Nasal cavity respiratory epithelium epithelial cell of viscerocranial mucosa (primary cell): ENCODE results near the gene LCN15. TPM values are rescaled to one million over a fixed set of nuclear protein-coding genes. Genes with fewer than 3 reads are reported as not detected.

Experiments used
- total RNA-seq: library from RNA; depleted of rRNA; stranded (reverse); fragments of >200 nt; gene quantifications from 2 replicates; pipeline ENCODE4 v1.2.3, GENCODE V29; 2014

LCN15 gene, protein sequence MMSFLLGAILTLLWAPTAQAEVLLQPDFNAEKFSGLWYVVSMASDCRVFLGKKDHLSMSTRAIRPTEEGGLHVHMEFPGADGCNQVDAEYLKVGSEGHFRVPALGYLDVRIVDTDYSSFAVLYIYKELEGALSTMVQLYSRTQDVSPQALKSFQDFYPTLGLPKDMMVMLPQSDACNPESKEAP
- not detected in 2 replicates for total RNA-seq

DNA sequence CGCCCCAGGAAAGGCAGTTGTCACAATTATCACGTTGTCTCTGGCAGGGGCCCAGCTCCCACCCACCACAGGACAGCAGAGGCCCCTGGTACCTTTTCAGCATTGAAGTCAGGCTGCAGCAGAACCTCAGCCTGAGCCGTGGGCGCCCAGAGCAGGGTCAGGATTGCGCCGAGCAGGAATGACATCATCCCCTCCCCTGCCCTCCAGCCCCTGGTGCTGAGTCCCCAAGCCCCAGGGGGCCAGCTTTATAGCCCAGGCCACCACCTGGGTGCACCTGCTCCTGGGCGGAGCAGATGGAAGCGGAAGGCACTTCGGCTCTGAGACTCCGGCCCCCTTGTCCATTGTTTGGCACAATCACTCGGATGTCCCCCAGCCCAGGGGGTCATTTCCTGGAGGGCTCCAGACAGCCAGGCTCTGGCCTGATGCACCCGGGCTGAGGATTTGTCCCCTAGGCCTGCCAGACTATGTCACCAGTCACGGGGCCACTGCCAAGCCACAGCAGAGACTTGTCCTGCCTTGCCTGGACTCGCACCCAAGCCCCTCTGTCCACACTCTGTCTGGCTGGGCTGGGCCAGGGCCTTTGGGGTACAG is at the start of gene LCN15:
Gene LCN15 (minus strand): TSS at position 218 of the 591 bp plus-strand sequence. CDS start 30 bp downstream, at position 188.

DNA sequence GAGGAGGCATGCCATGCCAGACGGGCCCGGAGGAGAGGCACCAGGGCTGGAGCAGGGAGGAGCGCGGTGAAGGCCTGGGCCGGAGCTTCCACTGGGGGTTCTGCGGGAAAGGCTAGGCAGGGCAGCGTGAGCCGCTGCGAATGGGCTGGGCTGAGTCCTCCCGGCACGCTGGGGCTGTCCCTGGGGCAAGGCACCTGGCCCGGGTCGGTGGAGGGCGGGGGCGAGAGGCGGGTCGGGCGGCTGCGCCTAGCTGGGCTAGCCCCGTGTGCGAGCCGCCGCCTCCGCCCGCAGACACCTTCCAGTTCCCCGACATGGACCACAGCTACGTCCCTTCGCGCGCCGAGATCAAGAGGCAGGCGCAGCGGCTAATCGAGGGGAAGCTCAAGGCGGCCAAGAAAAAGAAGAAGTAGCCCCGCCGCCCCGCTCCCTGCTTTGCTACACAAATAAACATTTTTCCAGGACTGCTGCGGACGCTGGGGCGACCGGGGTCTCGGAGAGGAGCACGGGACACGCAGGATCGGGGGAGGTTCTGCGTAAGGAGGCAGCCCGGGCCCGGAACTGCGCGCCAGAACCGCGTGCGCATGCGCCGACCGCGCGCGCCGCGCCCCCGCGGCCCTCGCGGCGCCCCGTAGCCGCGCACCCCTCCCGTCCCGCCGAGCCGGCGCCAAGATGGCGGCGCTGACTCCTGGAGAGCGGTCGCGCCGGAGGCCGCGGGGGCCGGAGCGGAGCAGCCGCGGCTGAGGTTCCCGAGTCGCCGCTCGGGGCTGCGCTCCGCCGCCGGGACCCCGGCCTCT is 43.2 kb upstream of the LCN15 start, which contains the start of gene RABL6:
Gene RABL6 (plus strand): TSS at position 668 of the 794 bp plus-strand sequence. CDS start 249 bp downstream, outside the sequence.

DNA sequence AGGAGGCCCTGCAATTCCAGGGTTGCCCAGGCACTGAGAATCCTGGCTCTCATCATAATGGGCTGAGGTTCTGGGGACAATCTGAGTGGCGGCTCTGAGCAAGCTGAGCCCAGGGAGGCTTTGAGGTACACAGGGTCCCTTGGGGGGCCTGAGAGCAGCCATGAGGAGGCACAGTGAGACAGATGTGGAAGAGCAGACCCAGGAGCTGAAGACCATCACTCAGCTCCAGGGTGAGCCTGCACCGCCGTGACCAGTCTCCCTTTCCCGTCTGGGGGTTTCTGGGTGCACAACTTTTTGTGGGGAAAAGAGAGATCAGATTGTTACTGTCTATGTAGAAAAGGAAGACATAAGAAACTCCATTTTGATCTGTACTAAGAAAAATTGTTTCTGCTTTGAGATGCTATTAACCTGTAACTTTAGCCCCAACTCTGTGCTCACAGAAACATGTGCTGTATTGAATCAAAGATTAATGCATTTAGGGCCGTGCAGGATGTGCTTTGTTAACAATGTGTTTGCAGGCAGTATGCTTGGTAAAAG is 32.0 kb upstream of the LCN15 start, which contains the start of gene CCDC183:
Gene CCDC183 (plus strand): TSS at position 101 of the 537 bp plus-strand sequence. CDS start 60 bp downstream, at position 161.

DNA sequence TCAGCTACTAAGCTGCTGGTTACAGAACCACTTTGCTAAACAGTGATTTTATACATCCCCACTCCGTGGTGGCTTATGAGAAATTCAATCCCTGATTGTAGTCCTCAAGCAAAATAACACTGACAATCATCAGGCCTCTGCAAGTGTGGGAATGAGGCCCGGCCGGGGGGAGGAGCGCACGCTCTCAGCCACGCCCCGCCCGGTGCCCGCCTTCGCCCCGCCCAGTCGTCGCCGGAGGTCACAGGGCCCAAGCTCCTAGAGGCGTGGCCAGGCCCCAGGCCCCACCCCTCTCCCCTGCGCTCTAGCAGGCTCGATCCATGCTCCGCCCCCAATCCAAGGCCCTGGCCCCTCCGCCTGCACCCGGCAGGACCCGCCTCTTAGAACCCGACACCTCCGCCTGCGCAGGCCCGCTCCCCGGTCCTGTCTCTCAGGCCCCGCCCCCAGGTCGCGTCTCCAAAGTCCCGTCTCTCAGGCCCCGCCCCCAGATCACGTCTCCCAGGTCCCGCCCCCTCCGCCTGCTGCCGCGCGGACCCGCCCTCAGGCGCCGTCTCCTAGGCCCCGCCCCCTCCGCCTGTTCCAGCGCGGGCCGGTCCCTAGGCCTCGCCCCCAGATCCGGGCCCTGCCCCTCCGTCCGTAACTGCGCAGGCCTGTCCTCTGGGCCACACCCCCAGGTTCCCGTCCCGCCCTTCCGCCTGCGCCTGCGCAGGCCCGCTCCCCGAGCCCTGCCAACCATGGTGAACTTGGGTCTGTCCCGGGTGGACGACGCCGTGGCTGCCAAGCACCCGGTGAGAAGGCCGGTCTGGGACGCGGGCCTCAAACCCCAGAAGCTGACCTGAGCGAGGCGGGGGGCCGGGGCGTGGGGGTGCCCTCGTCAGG is 26.6 kb upstream of the LCN15 start, which contains the start of gene TMEM141:
Gene TMEM141 (plus strand): TSS at position 705 of the 876 bp plus-strand sequence. CDS start 27 bp downstream, at position 732.

DNA sequence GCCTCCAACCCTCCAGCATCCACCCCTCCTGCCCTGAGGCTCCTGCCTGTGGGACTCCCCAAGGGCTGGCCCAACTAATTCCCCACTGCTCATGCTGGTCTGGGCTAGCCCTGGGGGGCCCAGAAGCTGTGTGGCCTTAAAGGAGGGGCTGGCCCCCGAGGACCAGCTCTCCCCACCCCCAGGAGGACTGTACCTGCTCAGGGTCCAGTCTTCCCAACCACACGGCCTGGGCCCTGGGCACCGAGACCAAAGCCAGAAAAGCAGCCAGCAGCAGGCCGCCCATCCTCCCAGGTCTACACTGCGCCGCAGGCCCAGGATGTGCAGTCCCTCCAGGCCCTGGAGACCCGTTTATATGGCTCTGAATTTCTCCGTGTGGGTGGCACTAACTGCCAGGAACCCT is 16.1 kb downstream of the LCN15 start, which contains the start of gene LCN6:
Gene LCN6 (minus strand): TSS at position 325 of the 400 bp plus-strand sequence. CDS start 42 bp downstream, at position 283.

DNA sequence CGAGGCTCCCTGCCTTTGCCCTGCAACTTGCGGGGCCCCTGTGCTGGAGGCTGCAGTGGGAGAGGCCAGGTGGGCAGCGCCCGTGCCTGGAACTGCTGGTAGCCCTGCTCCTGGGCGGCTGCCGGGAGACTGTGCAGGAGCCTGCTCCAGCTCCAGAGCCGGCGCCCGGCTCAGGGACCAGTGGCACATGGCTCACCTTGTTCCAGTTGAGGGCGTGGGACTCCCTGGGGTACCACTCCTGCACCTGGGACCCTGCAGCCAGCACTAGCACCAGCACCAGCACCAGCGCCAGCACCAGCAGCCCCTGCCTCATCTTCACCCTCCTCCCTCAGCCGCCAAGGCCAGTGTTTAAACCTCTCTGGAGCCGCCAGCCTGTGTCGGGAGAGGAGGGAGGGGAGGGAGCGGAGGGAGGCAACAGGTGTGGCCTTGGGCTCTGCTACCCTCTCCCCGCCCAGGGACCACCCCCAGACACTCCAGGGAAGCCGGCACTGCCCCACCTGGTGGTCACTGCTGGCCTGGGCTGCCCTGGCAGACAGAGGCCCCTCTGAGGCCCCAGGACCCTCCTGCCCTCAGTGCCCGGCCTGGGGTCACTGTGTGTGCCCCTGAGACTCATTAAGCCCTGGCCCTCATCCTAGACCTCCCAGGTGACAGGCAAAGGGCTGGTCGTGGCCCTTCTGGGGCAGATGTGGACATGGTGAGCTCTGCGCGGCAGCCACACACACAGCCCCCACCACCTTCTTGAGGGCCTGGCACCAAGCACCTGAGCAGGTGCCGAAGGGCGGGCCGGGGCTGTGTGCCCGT is 21.5 kb downstream of the LCN15 start, which contains the start of gene LCN10:
Gene LCN10 (minus strand): TSS at position 350 of the 801 bp plus-strand sequence. CDS start 37 bp downstream, at position 313.

DNA sequence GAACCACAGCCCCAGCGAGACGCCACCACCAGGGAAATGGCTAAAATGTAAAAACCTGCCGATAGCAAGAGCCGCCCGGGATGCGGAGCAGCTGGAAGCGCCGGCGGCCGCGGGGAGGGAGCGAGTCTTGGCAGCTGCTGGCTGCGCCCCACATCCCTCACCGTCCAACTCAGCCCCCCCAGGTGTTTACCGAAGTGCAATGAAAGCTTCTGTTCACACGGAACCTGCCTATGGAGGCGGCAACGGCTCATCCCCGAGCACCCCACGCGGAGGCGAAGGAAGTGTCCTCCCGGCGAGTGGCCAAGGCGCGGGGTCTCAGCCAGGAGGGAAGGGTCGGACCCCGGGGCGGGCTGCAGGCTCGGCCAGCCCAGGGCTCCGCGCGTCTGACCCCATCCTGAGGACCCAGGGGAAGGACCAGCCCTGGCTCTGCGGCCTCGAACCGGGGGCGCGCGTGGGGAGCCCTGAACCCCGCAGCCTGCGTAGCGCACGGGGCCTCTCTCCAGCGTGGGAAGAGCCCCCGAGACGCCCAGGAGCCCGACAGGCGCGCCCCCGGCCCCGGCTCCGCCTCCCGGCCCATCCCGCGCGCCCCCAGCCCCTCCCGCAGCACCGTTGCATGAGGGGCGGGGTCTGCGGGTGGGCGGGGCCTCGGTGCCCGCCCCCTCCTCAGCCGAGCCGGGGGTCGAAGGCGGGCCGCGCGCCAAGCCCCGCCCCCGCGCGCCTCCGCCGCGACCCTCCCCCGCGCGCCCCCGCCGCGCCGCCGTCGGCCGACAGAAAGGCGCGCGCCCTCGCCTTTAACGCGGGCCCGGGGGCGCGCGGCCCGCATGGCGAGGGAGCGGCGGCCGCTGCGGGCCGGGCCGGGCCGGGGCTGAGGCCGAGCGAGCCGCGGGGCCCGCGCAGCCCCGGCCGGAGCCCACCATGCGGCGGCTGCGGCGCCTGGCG is 52.3 kb downstream of the LCN15 start, which contains the start of gene DIPK1B:
Gene DIPK1B (plus strand): TSS at position 822 of the 939 bp plus-strand sequence. CDS start 94 bp downstream, at position 916.

Other genes starting within 250 kb of the LCN15 start
- gene NOTCH1, start 218.5 kb downstream of the LCN15 start, total RNA-seq = 160 and 571 TPM in 2 replicates
- 16.2 and 18.5 TPM in 2 replicates for gene EGFL7, start 101.6 kb downstream of the LCN15 start, total RNA-seq
- gene AGPAT2, start 77.1 kb downstream of the LCN15 start, total RNA-seq = 41.1 and 42.0 TPM in 2 replicates
- gene DIPK1B, start 51.9 kb downstream of the LCN15 start, total RNA-seq = under 0.01 and 1.00 TPM in 2 replicates
- not detected in 2 replicates for gene LCN10, start 21.6 kb downstream of the LCN15 start, total RNA-seq
- not detected in 2 replicates for gene LCN6, start 16.0 kb downstream of the LCN15 start, total RNA-seq
- gene LCN8, start 6.3 kb downstream of the LCN15 start, total RNA-seq = not detected in 2 replicates
- 63.2 and 150 TPM in 2 replicates for gene TMEM141, start 26.8 kb upstream of the LCN15 start, total RNA-seq
- under 0.01 and 0.28 TPM in 2 replicates for gene CCDC183, start 31.8 kb upstream of the LCN15 start, total RNA-seq
- gene RABL6, start 43.4 kb upstream of the LCN15 start, total RNA-seq = 73.4 and 86.8 TPM in 2 replicates
- 2.1 and 3.4 TPM in 2 replicates for gene AJM1, start 78.0 kb upstream of the LCN15 start, total RNA-seq
- gene PHPT1, start 84.9 kb upstream of the LCN15 start, total RNA-seq = 88.2 and 91.8 TPM in 2 replicates
- 1.4 and 6.5 TPM in 2 replicates for gene MAMDC4, start 87.8 kb upstream of the LCN15 start, total RNA-seq
- gene EDF1, start 101.8 kb upstream of the LCN15 start, total RNA-seq = 269 and 274 TPM in 2 replicates
- 9.9 and 24.1 TPM in 2 replicates for gene TRAF2, start 122.0 kb upstream of the LCN15 start, total RNA-seq
- gene FBXW5, start 180.2 kb upstream of the LCN15 start, total RNA-seq = 107 and 164 TPM in 2 replicates
- 0.28 TPM in 1 of 2 replicates, not detected in the other for gene C8G, start 180.7 kb upstream of the LCN15 start, total RNA-seq
- gene LCN12, start 187.8 kb upstream of the LCN15 start, total RNA-seq = 0.34 TPM in 1 of 2 replicates, not detected in the other
- gene PTGDS, start 213.0 kb upstream of the LCN15 start, total RNA-seq = not detected in 2 replicates
- not detected in 2 replicates for gene LCNL1, start 218.5 kb upstream of the LCN15 start, total RNA-seq
- 7.8 and 9.9 TPM in 2 replicates for gene PAXX, start 227.9 kb upstream of the LCN15 start, total RNA-seq
- gene CLIC3, start 232.1 kb upstream of the LCN15 start, total RNA-seq = 4.4 and 6.7 TPM in 2 replicates